AG09319 (cell line): ENCODE results near the gene SIRT5.

Experiments used
- DNase-seq: peaks from one replicate; pipeline ENCODE4 v3.0.0-alpha.2; 2010; ENCODE audit warnings: low read depth; ENCODE audit errors: extremely low read depth
- TF ChIP-seq, protein P1 (sequence below): IDR thresholded peaks from 2 replicates; pipeline ENCODE4 v1.5.1; 2011; ENCODE audit warnings: low read depth, mild to moderate bottlenecking, inconsistent platforms, low read length, moderate library complexity

The SIRT5 gene

GRCh38 chr6:13635948-13636658 is 61.7 kb downstream of the SIRT5 start:
- DNase-seq = no peak
- TF ChIP-seq, protein P1, sequence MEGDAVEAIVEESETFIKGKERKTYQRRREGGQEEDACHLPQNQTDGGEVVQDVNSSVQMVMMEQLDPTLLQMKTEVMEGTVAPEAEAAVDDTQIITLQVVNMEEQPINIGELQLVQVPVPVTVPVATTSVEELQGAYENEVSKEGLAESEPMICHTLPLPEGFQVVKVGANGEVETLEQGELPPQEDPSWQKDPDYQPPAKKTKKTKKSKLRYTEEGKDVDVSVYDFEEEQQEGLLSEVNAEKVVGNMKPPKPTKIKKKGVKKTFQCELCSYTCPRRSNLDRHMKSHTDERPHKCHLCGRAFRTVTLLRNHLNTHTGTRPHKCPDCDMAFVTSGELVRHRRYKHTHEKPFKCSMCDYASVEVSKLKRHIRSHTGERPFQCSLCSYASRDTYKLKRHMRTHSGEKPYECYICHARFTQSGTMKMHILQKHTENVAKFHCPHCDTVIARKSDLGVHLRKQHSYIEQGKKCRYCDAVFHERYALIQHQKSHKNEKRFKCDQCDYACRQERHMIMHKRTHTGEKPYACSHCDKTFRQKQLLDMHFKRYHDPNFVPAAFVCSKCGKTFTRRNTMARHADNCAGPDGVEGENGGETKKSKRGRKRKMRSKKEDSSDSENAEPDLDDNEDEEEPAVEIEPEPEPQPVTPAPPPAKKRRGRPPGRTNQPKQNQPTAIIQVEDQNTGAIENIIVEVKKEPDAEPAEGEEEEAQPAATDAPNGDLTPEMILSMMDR = no peak

GRCh38 chr6:13638014-13638413 is 63.6 kb downstream of the SIRT5 start:
- DNase-seq = no peak
- TF ChIP-seq, protein P1 = no peak

DNA sequence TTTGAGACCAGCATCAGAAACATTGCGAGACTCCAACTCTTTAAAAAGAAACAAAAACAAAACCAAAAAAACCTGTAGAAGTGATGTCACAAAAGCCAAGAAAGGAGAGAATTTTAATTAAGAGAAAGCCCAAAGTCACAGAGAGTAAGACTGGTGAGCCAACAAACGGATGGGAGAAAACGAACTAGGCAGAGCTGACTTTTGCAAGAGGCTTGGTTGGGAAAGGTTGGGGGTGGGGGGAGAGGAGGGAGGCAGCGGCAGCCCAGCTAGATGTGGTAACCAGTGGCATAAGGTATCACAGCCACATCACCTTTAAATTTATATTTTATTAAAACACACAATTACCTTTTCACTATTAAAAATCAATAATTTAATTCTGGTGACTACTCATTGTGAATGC is 64.2 kb downstream of the SIRT5 start:
- TF ChIP-seq, protein P1 = no peak
- no peak for DNase-seq

- TF ChIP-seq, protein P1 = no peak
- DNase-seq = no peak
Measured at GRCh38 chr6:13641315-13641714, 66.9 kb downstream of the SIRT5 start.

DNA sequence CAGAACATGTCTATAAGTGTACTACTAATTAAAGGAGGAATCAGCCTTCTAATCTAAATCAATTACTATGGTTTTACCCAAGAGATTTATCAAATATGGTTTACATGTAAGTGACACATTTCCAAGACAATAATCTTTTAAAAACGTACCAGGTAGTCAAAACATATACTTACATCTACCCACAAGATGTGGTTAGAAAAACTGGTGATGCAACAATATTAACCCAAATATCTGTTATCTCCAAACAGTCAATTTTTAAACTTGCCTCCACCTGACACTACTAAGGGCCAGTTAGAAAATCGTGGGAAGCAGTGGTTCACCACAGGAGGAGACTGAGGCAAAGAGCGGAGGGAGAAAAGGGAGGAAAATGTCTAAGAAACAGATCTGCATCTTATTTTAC is 68.7 kb downstream of the SIRT5 start:
- no peak for DNase-seq

GRCh38 chr6:13648850-13649249 is 74.4 kb downstream of the SIRT5 start:
- TF ChIP-seq, protein P1 = no peak
- DNase-seq = no peak

More for the DNA sequence above, 68.7 kb downstream of the SIRT5 start:
- TF ChIP-seq, protein P1 = no peak

- TF ChIP-seq, protein P1 = no peak
Measured at GRCh38 chr6:13649393-13649792, 75.0 kb downstream of the SIRT5 start.

More at GRCh38 chr6:13649393-13649792, 75.0 kb downstream of the SIRT5 start:
- no peak for DNase-seq
